ENCODE data around the gene ZNF540. TPM values are rescaled to one million over a fixed set of nuclear protein-coding genes. Genes with fewer than 3 reads are reported as not detected.

The ZNF540 gene
- total RNA-seq, 2 experiments from 2014 or later = 1.7 to 2.2 TPM

DNA sequence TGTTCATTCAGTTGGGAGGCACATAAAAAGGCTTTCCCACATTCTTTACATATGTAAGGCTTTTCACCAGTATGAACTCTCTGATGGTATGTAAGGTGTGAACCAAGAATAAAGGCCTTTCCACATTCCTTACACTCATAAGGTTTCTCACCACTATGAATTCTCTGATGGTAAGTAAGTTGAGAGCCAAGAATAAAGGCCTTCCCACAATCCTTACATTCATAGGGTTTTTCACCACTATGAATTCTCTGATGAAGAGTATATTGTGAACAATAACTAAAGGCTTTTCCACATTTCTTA is 29.4 kb upstream of the ZNF540 start:
- Mint-ChIP-seq H3K4me1 (ENCODE audit: low read depth) (no peaks in the 10 kb centered on the region), H3K27me3 (no peaks in the 10 kb centered on the region), H3K9me3 (peaks cover 69% of the 10 kb centered on the region), H3K4me3 (no peak overlapping the region), H3K36me3 (ENCODE audit: low read depth) (peaks cover 83% of the 10 kb centered on the region), H3K27ac (no peak overlapping the region)
- CTCF ChIA-PET = no interaction called here
- TF ChIP-seq, protein P1, sequence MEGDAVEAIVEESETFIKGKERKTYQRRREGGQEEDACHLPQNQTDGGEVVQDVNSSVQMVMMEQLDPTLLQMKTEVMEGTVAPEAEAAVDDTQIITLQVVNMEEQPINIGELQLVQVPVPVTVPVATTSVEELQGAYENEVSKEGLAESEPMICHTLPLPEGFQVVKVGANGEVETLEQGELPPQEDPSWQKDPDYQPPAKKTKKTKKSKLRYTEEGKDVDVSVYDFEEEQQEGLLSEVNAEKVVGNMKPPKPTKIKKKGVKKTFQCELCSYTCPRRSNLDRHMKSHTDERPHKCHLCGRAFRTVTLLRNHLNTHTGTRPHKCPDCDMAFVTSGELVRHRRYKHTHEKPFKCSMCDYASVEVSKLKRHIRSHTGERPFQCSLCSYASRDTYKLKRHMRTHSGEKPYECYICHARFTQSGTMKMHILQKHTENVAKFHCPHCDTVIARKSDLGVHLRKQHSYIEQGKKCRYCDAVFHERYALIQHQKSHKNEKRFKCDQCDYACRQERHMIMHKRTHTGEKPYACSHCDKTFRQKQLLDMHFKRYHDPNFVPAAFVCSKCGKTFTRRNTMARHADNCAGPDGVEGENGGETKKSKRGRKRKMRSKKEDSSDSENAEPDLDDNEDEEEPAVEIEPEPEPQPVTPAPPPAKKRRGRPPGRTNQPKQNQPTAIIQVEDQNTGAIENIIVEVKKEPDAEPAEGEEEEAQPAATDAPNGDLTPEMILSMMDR (IDR thresholded peaks at IDR 0.05) = no peak
- ATAC-seq = no peak
- POLR2A ChIA-PET = no interaction called here
- intact Hi-C loops (cut with micrococcal nuclease) = no loop called here
- DNase-seq = no peak

DNA sequence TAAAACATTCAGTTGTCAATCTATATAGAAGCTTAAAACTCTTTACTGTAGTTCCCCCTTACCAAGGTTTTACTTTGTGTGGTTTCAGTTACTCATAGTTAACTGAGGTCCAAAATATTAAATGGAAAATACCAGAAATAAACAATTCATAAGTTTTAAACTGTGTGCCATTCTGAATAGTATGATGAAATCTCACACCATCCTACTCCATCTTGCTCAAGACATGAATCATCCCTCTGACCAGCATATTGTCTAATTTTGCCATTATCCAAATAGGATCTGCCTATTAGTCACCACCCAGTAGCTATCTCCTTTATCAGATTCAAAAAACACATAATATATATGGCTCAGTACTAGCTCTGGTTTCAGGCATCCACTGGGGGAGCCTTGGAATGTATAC is 22.5 kb upstream of the ZNF540 start:
- ChIA-PET POLR2A (no interaction called here), CTCF (no interaction called here)
- TF ChIP-seq, protein P1 (IDR thresholded peaks at IDR 0.05) = no peak
- Mint-ChIP-seq H3K27ac (no peak overlapping the region), H3K27me3 (no peaks in the 10 kb centered on the region), H3K36me3 (ENCODE audit: low read depth) (peaks cover 43% of the 10 kb centered on the region), H3K4me1 (ENCODE audit: low read depth) (no peaks in the 10 kb centered on the region), H3K4me3 (no peak overlapping the region), H3K9me3 (peaks cover 53% of the 10 kb centered on the region)
- intact Hi-C loops (cut with micrococcal nuclease) = no loop called here
- ATAC-seq (no peak), DNase-seq (no peak)

DNA sequence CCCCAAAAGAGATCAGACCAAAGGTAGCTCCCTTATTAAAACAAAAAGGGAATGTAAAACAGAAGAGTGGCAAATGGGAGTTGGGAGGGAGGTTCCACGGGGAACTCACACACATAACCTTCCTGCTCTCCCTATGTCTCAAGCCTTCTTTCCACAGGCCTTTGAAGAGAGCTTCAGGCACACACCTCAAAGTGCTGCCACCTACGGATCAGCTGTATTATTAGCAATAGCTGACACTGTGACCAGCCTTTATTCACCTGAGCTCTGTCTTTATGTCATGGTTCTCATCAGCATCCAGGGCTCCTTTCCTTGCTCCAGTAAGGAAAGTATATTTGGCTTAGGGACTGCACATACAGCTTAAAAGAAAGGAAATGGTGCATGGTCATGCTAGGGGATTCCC is 11.3 kb upstream of the ZNF540 start:
- Mint-ChIP-seq H3K27ac (no peak overlapping the region), H3K4me1 (ENCODE audit: low read depth) (no peaks in the 10 kb centered on the region), H3K9me3 (peaks cover 46% of the 10 kb centered on the region), H3K27me3 (no peaks in the 10 kb centered on the region), H3K4me3 (no peak overlapping the region), H3K36me3 (ENCODE audit: low read depth) (peaks cover 67% of the 10 kb centered on the region)
- no peak for DNase-seq
- intact Hi-C loops (cut with micrococcal nuclease) = no loop called here
- TF ChIP-seq, protein P1 (IDR thresholded peaks at IDR 0.05) = no peak
- ATAC-seq = no peak
- POLR2A ChIA-PET = interaction anchor here (1.9 kb wide), 1 partner anchor 11 kb away, joined by 8 read pairs; the partner anchor contains the start of genes ZNF540 and ZNF571
- CTCF ChIA-PET = interaction anchor here (0.8 to 0.9 kb wide), 2 partner anchors 28 to 117 kb away, joined by 3 read pairs; no protein-coding TSS in a partner anchor

DNA sequence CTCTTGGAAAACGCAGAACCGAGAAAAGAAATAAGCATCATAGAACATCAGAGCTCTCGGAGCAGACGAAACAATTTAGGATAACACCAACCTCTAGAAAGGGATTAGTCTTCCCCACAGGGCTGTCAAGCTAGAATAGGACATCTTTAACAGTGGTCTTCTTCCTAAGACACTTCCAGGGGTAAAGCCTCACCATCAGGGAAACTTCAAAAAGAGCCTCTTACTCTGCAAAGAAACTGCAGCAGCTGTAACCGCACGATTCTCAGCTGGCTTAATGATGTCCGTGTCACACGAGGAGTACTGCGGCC is 726 bp upstream of the ZNF540 start:
- no peak for ATAC-seq
- no peak for DNase-seq
- TF ChIP-seq, protein P1 (IDR thresholded peaks at IDR 0.05) = no peak
- H3K4me1 Mint-ChIP-seq (ENCODE audit: low read depth) = peaks cover 27% of the 10 kb centered on the region
- H3K27me3 Mint-ChIP-seq = no peaks in the 10 kb centered on the region
- peaks cover 13% of the 10 kb centered on the region for H3K9me3 Mint-ChIP-seq
- ChIA-PET POLR2A (interaction anchor here (1.1 to 2.5 kb wide), 6 partner anchors 11 to 259 kb away, joined by 3 to 8 read pairs (median 4); partner anchors contain the start of gene ZNF793), CTCF (no interaction called here)
- H3K27ac Mint-ChIP-seq = peak overlapping the region; percentile 99
- H3K4me3 Mint-ChIP-seq = peak overlapping the region; percentile 95
- peaks cover 37% of the 10 kb centered on the region for H3K36me3 Mint-ChIP-seq (ENCODE audit: low read depth)
- intact Hi-C loops (cut with micrococcal nuclease) = no loop called here

DNA sequence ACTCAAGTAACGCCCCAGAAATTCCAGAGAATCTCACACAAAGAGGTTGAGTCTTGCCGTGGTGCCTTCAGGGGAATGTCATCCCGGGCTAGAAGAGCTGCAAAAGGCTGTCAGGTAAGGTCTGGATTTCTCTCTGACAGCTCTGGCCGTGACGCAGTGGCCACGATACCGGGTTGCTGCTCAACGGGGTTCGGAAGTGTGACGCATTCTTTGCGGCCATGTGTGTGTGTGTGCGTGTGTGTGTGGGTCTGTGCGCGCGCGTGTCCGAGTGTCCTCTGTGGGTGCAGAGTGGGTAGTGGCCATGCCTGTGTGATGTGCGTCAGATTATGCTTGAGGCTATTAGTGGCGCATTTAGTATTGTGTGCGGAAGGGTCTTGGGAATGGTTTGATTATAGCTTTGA is 306 bp downstream of the ZNF540 start:
- Mint-ChIP-seq H3K4me3 (peak overlapping the region; percentile 95), H3K36me3 (ENCODE audit: low read depth) (peaks cover 40% of the 10 kb centered on the region), H3K9me3 (peaks cover 15% of the 10 kb centered on the region), H3K27me3 (no peaks in the 10 kb centered on the region), H3K27ac (peak overlapping the region; percentile 99), H3K4me1 (ENCODE audit: low read depth) (peaks cover 27% of the 10 kb centered on the region)
- TF ChIP-seq, protein P1 (IDR thresholded peaks at IDR 0.05) = no peak
- peak; percentile 47 for ATAC-seq
- ChIA-PET POLR2A (interaction anchor here (0.6 to 2.5 kb wide), 15 partner anchors 10 to 1380 kb away, joined by 3 to 8 read pairs (median 4); partner anchors contain the start of genes ZFP30, ZNF382, ZNF569 and ZNF570), CTCF (interaction anchor here (1.0 kb wide), 1 partner anchor 8 kb away, joined by 3 read pairs; no protein-coding TSS in a partner anchor)
- peak; percentile 77 for DNase-seq
- intact Hi-C loops (cut with micrococcal nuclease) = no loop called here

All from activated CD8-positive, alpha-beta T cell treated with anti-CD3 and anti-CD28 coated beads for 36 hours (primary cell).